HepG2 (cell line): ENCODE measurements around the gene SRD5A1. TPM values are rescaled to one million over a fixed set of nuclear protein-coding genes. Genes with fewer than 3 reads are reported as not detected.

Experiments
- AFF4 ChIP-seq: sonication (generic); formaldehyde crosslinking; IDR thresholded peaks from 2 replicates; pipeline ENCODE4 v1.4.0; 2020; ENCODE audit warnings: missing genetic modification reagents
- DZIP1 ChIP-seq: sonication (generic); formaldehyde crosslinking; IDR thresholded peaks from 2 replicates; pipeline ENCODE4 v1.5.0; 2020; ENCODE audit warnings: mild to moderate bottlenecking, missing genetic modification reagents
- HDAC2 ChIP-seq: sonication (generic); formaldehyde crosslinking; IDR thresholded peaks from 2 replicates; pipeline ENCODE4 v1.4.0; 2020; ENCODE audit warnings: missing genetic modification reagents
- MTA3 ChIP-seq: sonication (generic); formaldehyde crosslinking; IDR thresholded peaks from 2 replicates; pipeline ENCODE4 v1.4.0; 2020; ENCODE audit warnings: missing genetic modification reagents
- PBX3 ChIP-seq: sonication (generic); formaldehyde crosslinking; IDR thresholded peaks from 2 replicates; pipeline ENCODE4 v1.8.1; 2023; ENCODE audit warnings: missing genetic modification reagents, inconsistent platforms, borderline replicate concordance
- POLR2G ChIP-seq: fragments of 200-400 bp; formaldehyde crosslinking; IDR thresholded peaks from 2 replicates; pipeline ENCODE4 v1.6.1; 2018; ENCODE audit warnings: mild to moderate bottlenecking, low read depth, low read length, moderate library complexity
- RBM39 ChIP-seq: fragments of 200-400 bp; formaldehyde crosslinking; IDR thresholded peaks from one replicate; pipeline ENCODE4 v1.6.1; 2018; ENCODE audit warnings: antibody characterized with exemption, mild to moderate bottlenecking, low read depth, low read length; ENCODE audit not compliant: poor library complexity, severe bottlenecking
- SIX4 ChIP-seq: sonication (generic); formaldehyde crosslinking; IDR thresholded peaks from 2 replicates; pipeline ENCODE4 v1.4.0; 2020; ENCODE audit warnings: missing genetic modification reagents
- SMC3 ChIP-seq: IDR thresholded peaks from 2 replicates; pipeline ENCODE4 v1.6.1; 2011; ENCODE audit warnings: low read length, improper control_type of control experiment
- TAF15 ChIP-seq: fragments of 200-400 bp; formaldehyde crosslinking; IDR thresholded peaks from one replicate; pipeline ENCODE4 v1.6.1; 2018; ENCODE audit warnings: mild to moderate bottlenecking, low read depth, low read length; ENCODE audit not compliant: poor library complexity, severe bottlenecking
- ZBTB7B ChIP-seq: sonication (generic); formaldehyde crosslinking; IDR thresholded peaks from 2 replicates; pipeline ENCODE4 v1.4.0; 2020; ENCODE audit warnings: missing genetic modification reagents
- ZNF263 ChIP-seq: sonication (generic); formaldehyde crosslinking; IDR thresholded peaks from 2 replicates; pipeline ENCODE4 v1.4.0; 2020; ENCODE audit warnings: missing genetic modification reagents
- ZNF317 ChIP-seq: sonication (generic); formaldehyde crosslinking; IDR thresholded peaks from 2 replicates; pipeline ENCODE4 v1.5.0; 2020; ENCODE audit warnings: mild to moderate bottlenecking, missing genetic modification reagents
- ZNF432 ChIP-seq: sonication (generic); formaldehyde crosslinking; IDR thresholded peaks from 2 replicates; pipeline ENCODE4 v1.5.0; 2020; ENCODE audit warnings: missing genetic modification reagents, mild to moderate bottlenecking, borderline replicate concordance
- ZNF510 ChIP-seq: sonication (generic); formaldehyde crosslinking; IDR thresholded peaks from 2 replicates; pipeline ENCODE4 v1.4.0; 2020; ENCODE audit warnings: low read depth, mild to moderate bottlenecking, missing genetic modification reagents
- ZNF543 ChIP-seq: sonication (generic); formaldehyde crosslinking; IDR thresholded peaks from 2 replicates; pipeline ENCODE4 v1.4.0; 2020; ENCODE audit warnings: mild to moderate bottlenecking, missing genetic modification reagents
- ZNF691 ChIP-seq: sonication (generic); formaldehyde crosslinking; IDR thresholded peaks from 2 replicates; pipeline ENCODE4 v1.4.0; 2020; ENCODE audit warnings: missing genetic modification reagents, low read depth, mild to moderate bottlenecking, borderline replicate concordance
- ZNF784 ChIP-seq: sonication (generic); formaldehyde crosslinking; IDR thresholded peaks from 2 replicates; pipeline ENCODE4 v1.5.1; 2020; ENCODE audit warnings: missing genetic modification reagents, mild to moderate bottlenecking, borderline replicate concordance
- ZSCAN20 ChIP-seq: sonication (generic); formaldehyde crosslinking; IDR thresholded peaks from 2 replicates; pipeline ENCODE4 v1.4.0; 2020; ENCODE audit warnings: missing genetic modification reagents, mild to moderate bottlenecking, borderline replicate concordance
- polyA plus RNA-seq, 8 experiments: library from polyadenylated mRNA; depleted of rRNA in 3 of 8; stranded (reverse) in 7 of 8; unstranded in 1 of 8; fragments of >200 nt; fragmentation: Illumina TruSeq in 4 of 8; extraction: Trizol in 4 of 8; gene quantifications; 2 replicates each; pipeline versions ENCODE4 v1.2.1 to v1.2.3, GENCODE V29; 2011 to 2016; ENCODE audit warnings: low read depth in 4 of 8, missing spikeins in 1 of 8, mixed read lengths in 1 of 8; ENCODE audit not compliant: insufficient read depth in 1 of 8
- total RNA-seq, 5 experiments: library from RNA; depleted of rRNA; stranded (reverse); fragments of >200 nt; fragmentation: Illumina TruSeq; extraction: Trizol; gene quantifications; 2 replicates each; pipeline ENCODE4 v1.2.3, GENCODE V29; 2016; ENCODE audit warnings: low read depth in 1 of 5

The SRD5A1 gene
- total and polyA plus RNA-seq, 2 of the 13 experiments (the other 11 are each of a cell fraction or from before 2014, with no cell fraction given) = 6.1 to 9.9 TPM

- peak; percentile 79; the same call in 1 of the 2 replicates for TF ChIP-seq ZNF543 (CRISPR knock-in tag)
- TF ChIP-seq ZNF510 (CRISPR knock-in tag) = peak; percentile 67; the same call in 1 of the 2 replicates
- TF ChIP-seq SMC3 = no peak
- TF ChIP-seq ZNF263 (CRISPR knock-in tag) = peak; percentile 76
- no peak for TF ChIP-seq MTA3 (CRISPR knock-in tag)
- TF ChIP-seq TAF15 = peak; percentile 15
- TF ChIP-seq SIX4 (CRISPR knock-in tag) = no peak
- peak; percentile 60; the same call in 1 of the 2 replicates for TF ChIP-seq ZNF432
- TF ChIP-seq DZIP1 (CRISPR knock-in tag) = peak; percentile 70; the same call in 1 of the 2 replicates
- no peak; the same call in 1 of the 2 replicates for TF ChIP-seq ZSCAN20 (CRISPR knock-in tag)
- TF ChIP-seq POLR2G = peak; percentile 87
- TF ChIP-seq ZBTB7B (CRISPR knock-in tag) = peak; percentile 82
- peak; percentile 60; the same call in 1 of the 2 replicates for TF ChIP-seq ZNF691
- TF ChIP-seq HDAC2 (CRISPR knock-in tag) = peak; percentile 49; the same call in 1 of the 2 replicates
- TF ChIP-seq PBX3 (CRISPR knock-in tag) = 0 out of 2 replicates have a peak, but pooled peaks have one; percentile 21
- TF ChIP-seq ZNF784 (CRISPR knock-in tag) = peak; percentile 98
- no peak for TF ChIP-seq ZNF317 (CRISPR knock-in tag)
- no peak for TF ChIP-seq AFF4
- peak; percentile 90 for TF ChIP-seq RBM39
Measured at GRCh38 chr5:6712577-6713273, 79.5 kb downstream of the SRD5A1 start (continued).
